Measurements from ENCODE around the gene EXOC6B. TPM values are rescaled to one million over a fixed set of nuclear protein-coding genes. Genes with fewer than 3 reads are reported as not detected.

The EXOC6B gene
- total and polyA plus RNA-seq, 9 of the 15 experiments (the other 6 are each of a cell fraction or from before 2014, with no cell fraction given), result 0.28 to 4.2 (median 2.0) TPM

GRCh38 chr2:72674982-72675915, 150.6 kb downstream of the EXOC6B start:
- H3K4me2 ChIP-seq (ENCODE audit: insufficient read depth, low read length), result no peak overlapping the region
- no peaks in the 10 kb centered on the region for H3K9me1 ChIP-seq (ENCODE audit: control insufficient read depth, insufficient read depth, low read length)
- no peak overlapping the region for H3K27ac ChIP-seq (ENCODE audit: extremely low read depth, low read depth, low read length)
- TF ChIP-seq VEZF1 (CRISPR knock-in tag; IDR thresholded peaks at IDR 0.05) (no peak), SRF (CRISPR knock-in tag; IDR thresholded peaks at IDR 0.05) (no peak), ZNF668 (CRISPR knock-in tag; IDR thresholded peaks at IDR 0.05) (no peak), GTF2F1 (IDR thresholded peaks at IDR 0.05; ENCODE audit: low read depth, low read length) (no peak)
- no peaks in the 10 kb centered on the region for H4K20me1 ChIP-seq (replicated peaks; ENCODE audit: control insufficient read depth, insufficient read depth, low read length)
- no peaks in the 10 kb centered on the region for H3K36me3 ChIP-seq (ENCODE audit: control insufficient read depth, insufficient read depth, low read length)
- in situ Hi-C loops (cut with MboI) (no loop called here), intact Hi-C loops (cut with micrococcal nuclease) (no loop called here)
- CTCF ChIA-PET (ENCODE audit: low intra/inter-chr PET ratio), result no interaction called here
- POLR2A ChIA-PET, result no interaction called here
- ATAC-seq (no peak), FAIRE-seq (no peak), DNase-seq (ENCODE audit: extremely low read depth in 1 of 4, low spot score in 3 of 4) (no peak)
- H3K4me1 ChIP-seq (replicated peaks in 1 of 2; ENCODE audit: control insufficient read depth in 2 of 2, insufficient read depth in 2 of 2, low read length in 2 of 2), result no peaks in the 10 kb centered on the region
- BruUV-seq (replicated peaks), result no TSS peak
- no peaks in the 10 kb centered on the region for H3K9me3 ChIP-seq (replicated peaks; ENCODE audit: control insufficient read depth, insufficient read depth, low read depth, low read length)
- no peak overlapping the region for H3K4me3 ChIP-seq
- no peaks in the 10 kb centered on the region for H3K79me2 ChIP-seq (ENCODE audit: control insufficient read depth, insufficient read depth, low read length)
- WGBS (ENCODE audit: insufficient coverage, low coverage, missing lambda C conversion rate), result 11% methylated on average over 8 of the region's 8 CpGs
- H3K9ac ChIP-seq (ENCODE audit: insufficient read depth in 1 of 2, low read depth in 2 of 2, low read length in 2 of 2), result no peak overlapping the region
- H2AFZ ChIP-seq (ENCODE audit: low read depth, low read length), result no peak overlapping the region
- H3K27me3 ChIP-seq (ENCODE audit: control insufficient read depth in 2 of 2, insufficient read depth in 2 of 2, low read length in 2 of 2), result peaks cover 0 to 4% of the 10 kb centered on the region in 2 experiments; a peak in 1 of 5 replicates

Measured in K562 (cell line).